Upper lobe of right lung (tissue), 1 donor: Measurements from ENCODE around the gene C12orf42. TPM values are rescaled to one million over a fixed set of nuclear protein-coding genes. Genes with fewer than 3 reads are reported as not detected.

ENCODE experiments used
- ATAC-seq: fragments of 200-7000 bp; cut with Tn5 transposase; one replicate; pipeline ENCODE4 v1.9.1; 2020; ENCODE audit warnings: mild to moderate bottlenecking, moderate library complexity
- DNase-seq: peaks from one replicate; pipeline ENCODE4 v3.0.0-alpha.2; 2020
- H3K27ac ChIP-seq: fragments of 200-600 bp; one replicate; pipeline ENCODE4 v1.8.0; 2022
- H3K27me3 ChIP-seq: fragments of 200-600 bp; one replicate; pipeline ENCODE4 v1.8.0; 2022; ENCODE audit warnings: mild to moderate bottlenecking
- H3K36me3 ChIP-seq: fragments of 200-600 bp; one replicate; pipeline ENCODE4 v1.8.0; 2022
- H3K4me1 ChIP-seq: fragments of 200-600 bp; one replicate; pipeline ENCODE4 v1.8.0; 2022
- H3K4me3 ChIP-seq: fragments of 200-600 bp; one replicate; pipeline ENCODE4 v1.8.0; 2022; ENCODE audit warnings: mild to moderate bottlenecking
- H3K9me3 ChIP-seq: fragments of 200-600 bp; one replicate; pipeline ENCODE4 v1.8.0; 2022
- CTCF ChIP-seq: fragments of 200-600 bp; IDR thresholded peaks from one replicate; pipeline ENCODE4 v1.8.0; 2022; ENCODE audit warnings: antibody characterized with exemption
- intact Hi-C: fragments of 100-400 bp; cut with DNase I; formaldehyde crosslinking; loops from one replicate; pipeline ENCODE4 v1.11.0; 2022
- total RNA-seq: library from RNA; stranded (reverse); fragmentation: NEBNext Ultra II Directional; extraction: Animal tissue kit (Norgen Biotek cat#: 25700); gene quantifications from one replicate; pipeline ENCODE4 v1.2.1, GENCODE V29; 2021
- donor health status: DM: no; HTN: yes; CAD: no; lungs with severe emphysema.

Gene C12orf42
- total RNA-seq, 1 donor from 2014 or later: not detected

DNA sequence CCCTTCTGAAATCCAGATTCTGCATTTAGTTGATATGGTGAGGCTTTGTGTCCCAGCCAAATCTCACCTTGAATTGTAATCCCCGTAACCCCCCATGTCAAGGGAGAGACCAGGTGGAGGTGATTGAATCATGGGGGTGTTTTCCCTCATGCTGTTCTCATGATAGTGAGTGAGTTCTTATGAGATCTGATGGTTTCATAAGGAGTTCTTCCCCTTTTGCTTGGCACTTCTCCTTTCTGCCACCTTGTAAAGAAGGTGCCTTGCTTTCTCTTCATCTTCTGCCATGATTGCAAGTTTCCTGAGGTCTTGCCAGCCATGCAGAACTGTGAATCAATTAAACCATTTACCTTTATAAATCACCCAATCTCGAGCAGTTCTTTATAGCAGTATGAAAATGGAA lies 23.1 kb upstream of the C12orf42 start:
- Histone ChIP-seq H3K4me3 (no peak overlapping the region), H3K27me3 (no peaks in the 10 kb centered on the region), H3K27ac (no peak overlapping the region), H3K9me3 (no peaks in the 10 kb centered on the region), H3K4me1 (no peaks in the 10 kb centered on the region), H3K36me3 (no peaks in the 10 kb centered on the region)
- DNase-seq: no peak
- no peak for TF ChIP-seq CTCF
- intact Hi-C loops: no loop called here
- no peak for ATAC-seq

DNA sequence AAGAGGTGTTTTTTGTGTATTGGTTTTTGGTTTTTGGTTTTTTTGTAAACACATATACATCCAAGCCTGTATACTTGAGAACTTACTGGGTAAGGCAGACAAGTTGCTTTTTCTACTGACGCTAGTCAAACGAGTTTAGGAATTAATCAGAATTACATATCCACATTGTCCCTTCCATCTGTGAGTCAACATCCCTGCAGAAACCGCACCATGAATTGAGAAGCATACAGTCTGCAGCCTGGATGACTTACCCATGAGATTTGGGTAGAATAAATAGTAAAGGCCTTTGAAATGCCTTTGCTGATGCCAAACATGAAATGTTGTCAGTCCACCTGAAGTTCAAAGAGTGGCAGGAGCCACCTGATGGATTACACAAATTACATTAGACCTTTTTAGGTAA lies 21.4 kb upstream of the C12orf42 start:
- TF ChIP-seq CTCF: no peak

DNA sequence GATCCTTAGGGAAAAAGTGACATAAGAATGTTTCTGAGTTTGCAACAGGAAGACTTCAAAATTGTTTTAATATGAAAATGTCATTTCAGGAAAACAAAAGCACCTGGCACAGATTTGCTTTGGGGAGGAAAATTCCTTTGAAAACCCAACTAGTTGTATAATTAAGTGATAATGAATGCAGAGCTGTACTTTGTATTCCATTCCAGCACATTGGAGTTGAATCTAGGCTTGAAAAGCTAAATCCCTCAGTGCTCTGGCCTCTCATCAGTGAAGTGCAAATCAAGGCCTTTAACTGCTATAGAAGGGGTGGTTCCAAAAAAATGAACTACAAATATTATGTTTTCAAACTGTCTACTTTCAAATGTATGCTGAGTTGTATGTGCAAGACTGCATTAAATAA lies 19.6 kb upstream of the C12orf42 start:
- TF ChIP-seq CTCF: no peak
- intact Hi-C loops: no loop called here
- Histone ChIP-seq H3K4me3 (no peak overlapping the region), H3K27me3 (no peaks in the 10 kb centered on the region), H3K27ac (no peak overlapping the region), H3K36me3 (no peaks in the 10 kb centered on the region), H3K9me3 (no peaks in the 10 kb centered on the region), H3K4me1 (no peaks in the 10 kb centered on the region)
- ATAC-seq (no peak), DNase-seq (no peak)

More for the DNA sequence above, 21.4 kb upstream of the C12orf42 start:
- Histone ChIP-seq H3K4me3 (no peak overlapping the region), H3K27me3 (no peaks in the 10 kb centered on the region), H3K27ac (no peak overlapping the region), H3K4me1 (no peaks in the 10 kb centered on the region), H3K36me3 (no peaks in the 10 kb centered on the region), H3K9me3 (no peaks in the 10 kb centered on the region)
- ATAC-seq (no peak), DNase-seq (no peak)
- intact Hi-C loops: no loop called here

GRCh38 chr12:103513875-103514274 lies 18.1 kb upstream of the C12orf42 start:
- intact Hi-C loops: no loop called here
- DNase-seq: no peak
- no peaks in the 10 kb centered on the region for H3K4me1 ChIP-seq

DNA sequence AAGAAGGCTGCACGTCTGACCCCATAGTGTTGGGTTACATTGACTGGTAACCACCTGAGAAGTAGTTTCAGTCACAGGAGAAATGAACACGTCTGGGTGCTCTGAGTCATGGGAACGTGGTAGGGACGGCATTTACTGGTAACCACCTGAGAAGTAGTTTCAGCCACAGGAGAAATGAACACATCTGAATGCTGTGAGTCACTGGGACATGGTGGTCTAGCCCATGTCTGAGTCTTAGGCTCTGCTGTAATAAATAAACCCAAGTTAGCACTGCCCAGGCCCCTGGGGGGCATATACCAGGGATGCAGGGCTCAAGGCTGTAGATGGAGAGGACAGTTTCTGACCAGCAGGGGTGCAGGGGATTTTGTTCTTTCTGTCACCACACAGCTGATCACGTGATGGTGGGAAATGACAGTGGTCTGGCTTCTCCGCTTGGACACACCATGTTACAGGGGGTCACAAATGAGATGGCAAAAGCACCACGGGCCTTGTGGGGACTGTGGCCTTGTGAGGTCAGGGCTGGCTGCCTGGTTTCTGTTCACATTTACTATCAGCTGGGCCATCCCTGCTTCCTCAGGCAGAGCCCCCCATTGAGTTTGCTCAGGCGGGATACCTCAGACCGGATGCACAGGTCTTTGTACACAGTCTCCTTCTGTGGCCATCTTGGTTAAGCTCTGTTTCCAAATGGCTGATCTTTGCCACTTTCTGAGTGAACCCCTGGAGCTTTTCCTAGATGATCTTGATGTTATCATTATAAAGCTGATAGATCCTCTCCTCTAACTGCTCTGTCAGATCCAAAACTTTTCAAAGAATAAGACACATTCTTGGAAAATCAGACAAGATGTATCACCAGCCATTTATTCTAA lies 9.8 kb upstream of the C12orf42 start:
- Histone ChIP-seq H3K27me3 (no peaks in the 10 kb centered on the region), H3K27ac (no peak overlapping the region), H3K9me3 (no peaks in the 10 kb centered on the region), H3K4me1 (no peaks in the 10 kb centered on the region), H3K36me3 (no peaks in the 10 kb centered on the region), H3K4me3 (no peak overlapping the region)
- no peak for TF ChIP-seq CTCF
- intact Hi-C loops: no loop called here
- no peak for DNase-seq
- no peak for ATAC-seq

More at GRCh38 chr12:103513875-103514274, 18.1 kb upstream of the C12orf42 start:
- H3K9me3 ChIP-seq: no peaks in the 10 kb centered on the region
- no peak for ATAC-seq
- H3K27ac ChIP-seq: no peak overlapping the region
- no peak overlapping the region for H3K4me3 ChIP-seq
- no peak for TF ChIP-seq CTCF
- no peaks in the 10 kb centered on the region for H3K36me3 ChIP-seq
- no peaks in the 10 kb centered on the region for H3K27me3 ChIP-seq
